ENCODE results near the gene YJU2.

GRCh38 chr19:4292515-4292914 is 45.6 kb downstream of the YJU2 start:
- no peak for TF ChIP-seq CTCF (IDR thresholded peaks at IDR 0.05)
- TF ChIP-seq POLR2A (IDR thresholded peaks at IDR 0.05; ENCODE audit: low read depth), result no peak
- no peak for TF ChIP-seq POLR2AphosphoS5 (IDR thresholded peaks at IDR 0.05)
- no peak for TF ChIP-seq EP300 (IDR thresholded peaks at IDR 0.05)

Measured in esophagus muscularis mucosa (tissue), 4 donors.